ENCODE measurements around the gene ARHGEF28.

DNA sequence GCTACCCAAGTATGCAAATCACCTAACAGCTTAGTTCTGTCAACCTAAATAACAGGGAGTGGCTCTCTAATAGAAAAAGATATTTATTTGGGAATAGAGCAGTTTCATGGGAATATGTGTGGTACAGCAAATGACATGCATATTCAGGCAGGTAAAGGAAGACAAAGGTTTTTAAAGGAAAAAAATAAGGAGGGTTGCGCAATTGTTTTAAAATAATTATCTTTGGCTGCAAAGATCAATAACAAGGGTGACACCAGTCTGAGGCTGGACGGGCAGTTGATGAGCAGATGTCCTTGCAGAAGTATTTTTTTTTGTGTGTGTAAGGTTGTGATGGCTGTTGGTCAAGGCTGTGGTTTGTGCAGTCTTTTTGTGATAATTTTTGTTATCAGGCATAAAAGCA, 332.0 kb downstream of the ARHGEF28 start:
- TF ChIP-seq RARB (CRISPR knock-in tag; IDR thresholded peaks at IDR 0.05) (no peak), ARNTL (CRISPR knock-in tag; IDR thresholded peaks at IDR 0.05; ENCODE audit: borderline replicate concordance, low read depth) (no peak), GLIS3 (CRISPR knock-in tag; IDR thresholded peaks at IDR 0.05) (no peak), CREB5 (CRISPR knock-in tag; IDR thresholded peaks at IDR 0.05; ENCODE audit: low read depth) (no peak)
- TF ChIP-seq, protein P1, sequence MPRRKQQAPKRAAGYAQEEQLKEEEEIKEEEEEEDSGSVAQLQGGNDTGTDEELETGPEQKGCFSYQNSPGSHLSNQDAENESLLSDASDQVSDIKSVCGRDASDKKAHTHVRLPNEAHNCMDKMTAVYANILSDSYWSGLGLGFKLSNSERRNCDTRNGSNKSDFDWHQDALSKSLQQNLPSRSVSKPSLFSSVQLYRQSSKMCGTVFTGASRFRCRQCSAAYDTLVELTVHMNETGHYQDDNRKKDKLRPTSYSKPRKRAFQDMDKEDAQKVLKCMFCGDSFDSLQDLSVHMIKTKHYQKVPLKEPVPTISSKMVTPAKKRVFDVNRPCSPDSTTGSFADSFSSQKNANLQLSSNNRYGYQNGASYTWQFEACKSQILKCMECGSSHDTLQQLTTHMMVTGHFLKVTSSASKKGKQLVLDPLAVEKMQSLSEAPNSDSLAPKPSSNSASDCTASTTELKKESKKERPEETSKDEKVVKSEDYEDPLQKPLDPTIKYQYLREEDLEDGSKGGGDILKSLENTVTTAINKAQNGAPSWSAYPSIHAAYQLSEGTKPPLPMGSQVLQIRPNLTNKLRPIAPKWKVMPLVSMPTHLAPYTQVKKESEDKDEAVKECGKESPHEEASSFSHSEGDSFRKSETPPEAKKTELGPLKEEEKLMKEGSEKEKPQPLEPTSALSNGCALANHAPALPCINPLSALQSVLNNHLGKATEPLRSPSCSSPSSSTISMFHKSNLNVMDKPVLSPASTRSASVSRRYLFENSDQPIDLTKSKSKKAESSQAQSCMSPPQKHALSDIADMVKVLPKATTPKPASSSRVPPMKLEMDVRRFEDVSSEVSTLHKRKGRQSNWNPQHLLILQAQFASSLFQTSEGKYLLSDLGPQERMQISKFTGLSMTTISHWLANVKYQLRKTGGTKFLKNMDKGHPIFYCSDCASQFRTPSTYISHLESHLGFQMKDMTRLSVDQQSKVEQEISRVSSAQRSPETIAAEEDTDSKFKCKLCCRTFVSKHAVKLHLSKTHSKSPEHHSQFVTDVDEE (CRISPR knock-in tag; IDR thresholded peaks at IDR 0.05) = no peak
- TF ChIP-seq, protein P2, sequence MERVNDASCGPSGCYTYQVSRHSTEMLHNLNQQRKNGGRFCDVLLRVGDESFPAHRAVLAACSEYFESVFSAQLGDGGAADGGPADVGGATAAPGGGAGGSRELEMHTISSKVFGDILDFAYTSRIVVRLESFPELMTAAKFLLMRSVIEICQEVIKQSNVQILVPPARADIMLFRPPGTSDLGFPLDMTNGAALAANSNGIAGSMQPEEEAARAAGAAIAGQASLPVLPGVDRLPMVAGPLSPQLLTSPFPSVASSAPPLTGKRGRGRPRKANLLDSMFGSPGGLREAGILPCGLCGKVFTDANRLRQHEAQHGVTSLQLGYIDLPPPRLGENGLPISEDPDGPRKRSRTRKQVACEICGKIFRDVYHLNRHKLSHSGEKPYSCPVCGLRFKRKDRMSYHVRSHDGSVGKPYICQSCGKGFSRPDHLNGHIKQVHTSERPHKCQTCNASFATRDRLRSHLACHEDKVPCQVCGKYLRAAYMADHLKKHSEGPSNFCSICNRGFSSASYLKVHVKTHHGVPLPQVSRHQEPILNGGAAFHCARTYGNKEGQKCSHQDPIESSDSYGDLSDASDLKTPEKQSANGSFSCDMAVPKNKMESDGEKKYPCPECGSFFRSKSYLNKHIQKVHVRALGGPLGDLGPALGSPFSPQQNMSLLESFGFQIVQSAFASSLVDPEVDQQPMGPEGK (CRISPR knock-in tag; IDR thresholded peaks at IDR 0.05; ENCODE audit: borderline replicate concordance) = no peak
